IMR-90 (cell line): ENCODE results near the gene INMT. TPM values are rescaled to one million over a fixed set of nuclear protein-coding genes. Genes with fewer than 3 reads are reported as not detected.

ENCODE experiments used
- ATAC-seq: fragments of 200-7000 bp; cut with Tn5 transposase; 2 replicates; pipeline ENCODE4 v1.9.1; 2020; ENCODE audit warnings: low read depth, mild to moderate bottlenecking, moderate library complexity
- BruUV-seq: library from RNA; stranded (reverse); fragments of 400-500 nt; replicated peaks from 2 replicates; lab custom pipeline; 2021; lab: Mats Ljungman, UMichigan
- CTCF ChIA-PET: fragments of 300-600 bp; formaldehyde crosslinking; extraction: SDS; loops from one replicate; lab custom pipeline; 2021; ENCODE audit warnings: antibody characterized with exemption; lab: Yijun Ruan, JAX
- POLR2A ChIA-PET: fragments of 300-600 bp; sonication (Branson Sonifier 250); formaldehyde crosslinking; loops from one replicate; lab custom pipeline; 2022; ENCODE audit warnings: antibody characterized with exemption; ENCODE audit not compliant: unreplicated experiment; lab: Charles Lee
- DNase-seq: peaks from one replicate; pipeline ENCODE4 v3.0.0; 2013
- H2AFZ ChIP-seq: replicated peaks from 2 replicates; pipeline ENCODE3; 2013; ENCODE audit warnings: low read length, mild to moderate bottlenecking; ENCODE audit not compliant: poor library complexity
- H2AK5ac ChIP-seq: 2 replicates; pipeline ENCODE4 v1.6.1; 2013; ENCODE audit warnings: low read depth, low read length, inconsistent platforms
- H2AK9ac ChIP-seq: replicated peaks from 2 replicates; pipeline ENCODE3; 2013; ENCODE audit warnings: mild to moderate bottlenecking, low read depth, low read length, moderate library complexity; ENCODE audit not compliant: poor library complexity
- H2BK120ac ChIP-seq: 2 replicates; pipeline ENCODE4 v1.6.1; 2013; ENCODE audit warnings: low read depth, low read length, inconsistent platforms
- H2BK15ac ChIP-seq: 3 replicates; pipeline ENCODE4 v1.6.1; 2013; ENCODE audit warnings: low read depth, low read length, inconsistent platforms
- H2BK20ac ChIP-seq: 2 replicates; pipeline ENCODE4 v1.6.1; 2013; ENCODE audit warnings: low read depth, mild to moderate bottlenecking, inconsistent platforms, low read length, moderate library complexity
- H2BK5ac ChIP-seq: 2 replicates; pipeline ENCODE4 v1.6.1; 2013; ENCODE audit warnings: mild to moderate bottlenecking, low read depth, low read length, inconsistent platforms; ENCODE audit not compliant: poor library complexity, severe bottlenecking
- H3K14ac ChIP-seq: replicated peaks from 2 replicates; pipeline ENCODE4 v1.6.1; 2013; ENCODE audit warnings: low read depth, low read length, inconsistent platforms
- H3K18ac ChIP-seq: 2 replicates; pipeline ENCODE4 v1.6.1; 2013; ENCODE audit warnings: low read depth, low read length, control low read depth
- H3K23ac ChIP-seq: 2 replicates; pipeline ENCODE4 v1.6.1; 2013; ENCODE audit warnings: low read depth, low read length, inconsistent platforms
- H3K27ac ChIP-seq: 2 replicates; pipeline ENCODE4 v1.5.1; 2013; ENCODE audit warnings: mild to moderate bottlenecking, control low read depth, low read length; ENCODE audit not compliant: insufficient read depth
- H3K27me3 ChIP-seq: 2 replicates; pipeline ENCODE4 v1.6.1; 2013; ENCODE audit warnings: low read length; ENCODE audit not compliant: control insufficient read depth, insufficient read depth
- H3K36me3 ChIP-seq: 2 replicates; pipeline ENCODE4 v1.6.1; 2013; ENCODE audit warnings: low read length, mixed read lengths; ENCODE audit not compliant: control insufficient read depth, insufficient read depth
- H3K4ac ChIP-seq: 2 replicates; pipeline ENCODE4 v1.6.1; 2013; ENCODE audit warnings: low read depth, low read length, inconsistent platforms
- H3K4me1 ChIP-seq: 2 replicates; pipeline ENCODE4 v1.6.1; 2013; ENCODE audit warnings: low read length, mixed read lengths; ENCODE audit not compliant: control insufficient read depth, insufficient read depth
- H3K4me2 ChIP-seq: 2 replicates; pipeline ENCODE4 v1.6.1; 2013; ENCODE audit warnings: low read depth, mild to moderate bottlenecking, control low read depth, low read length, moderate library complexity
- H3K4me3 ChIP-seq: 2 replicates; pipeline ENCODE4 v1.5.1; 2013; ENCODE audit warnings: low read depth, mild to moderate bottlenecking, control low read depth, low read length, moderate library complexity; ENCODE audit not compliant: insufficient read depth
- H3K56ac ChIP-seq: 2 replicates; pipeline ENCODE4 v1.6.1; 2013; ENCODE audit warnings: low read length, inconsistent platforms; ENCODE audit not compliant: insufficient read depth; ENCODE audit errors: extremely low read depth
- H3K79me1 ChIP-seq, 2 experiments: 2 replicates each; pipeline ENCODE4 v1.6.1; 2013; ENCODE audit warnings: low read length in 2 of 2, inconsistent platforms in 1 of 2, low read depth in 1 of 2
- H3K9ac ChIP-seq: 2 replicates; pipeline ENCODE4 v1.6.1; 2013; ENCODE audit warnings: low read depth, low read length, control low read depth
- H3K9me1 ChIP-seq: 2 replicates; pipeline ENCODE4 v1.6.1; 2013; ENCODE audit warnings: low read length, inconsistent platforms; ENCODE audit not compliant: insufficient read depth
- H3K9me3 ChIP-seq: 2 replicates; pipeline ENCODE4 v1.6.1; 2013; ENCODE audit warnings: low read length; ENCODE audit not compliant: control insufficient read depth, insufficient read depth
- H4K20me1 ChIP-seq: 2 replicates; pipeline ENCODE4 v1.6.1; 2013; ENCODE audit warnings: low read length, inconsistent platforms; ENCODE audit not compliant: insufficient read depth
- H4K5ac ChIP-seq: 2 replicates; pipeline ENCODE4 v1.6.1; 2013; ENCODE audit warnings: mild to moderate bottlenecking, low read depth, low read length, control low read depth
- H4K8ac ChIP-seq, 2 experiments: 2 replicates each; pipeline ENCODE4 v1.6.1; 2013; ENCODE audit warnings: low read depth in 2 of 2, low read length in 2 of 2, control low read depth in 1 of 2, inconsistent platforms in 1 of 2
- H4K91ac ChIP-seq: 2 replicates; pipeline ENCODE4 v1.6.1; 2013; ENCODE audit warnings: low read depth, low read length, inconsistent platforms; ENCODE audit not compliant: insufficient read depth
- BHLHE40 ChIP-seq: fragments of 150-350 bp; IDR thresholded peaks from 2 replicates; pipeline ENCODE4 v1.6.1; 2016; ENCODE audit warnings: mild to moderate bottlenecking, low read depth, low read length
- CEBPB ChIP-seq: IDR thresholded peaks from 2 replicates; pipeline ENCODE4 v1.6.1; 2012; ENCODE audit warnings: low read depth, low read length, improper control_type of control experiment
- CHD1 ChIP-seq: IDR thresholded peaks from 2 replicates; pipeline ENCODE4 v1.6.1; 2012; ENCODE audit warnings: low read depth, low read length, improper control_type of control experiment
- FOS ChIP-seq: fragments of 150-350 bp; IDR thresholded peaks from 2 replicates; pipeline ENCODE4 v1.6.1; 2016; ENCODE audit warnings: low read depth, low read length
- MAFK ChIP-seq: IDR thresholded peaks from 2 replicates; pipeline ENCODE4 v1.6.1; 2012; ENCODE audit warnings: low read depth, low read length, improper control_type of control experiment
- MAZ ChIP-seq: IDR thresholded peaks from 2 replicates; pipeline ENCODE4 v1.6.1; 2012; ENCODE audit warnings: low read depth, mild to moderate bottlenecking, low read length, improper control_type of control experiment, moderate library complexity, borderline replicate concordance
- MXI1 ChIP-seq: IDR thresholded peaks from 2 replicates; pipeline ENCODE4 v1.6.1; 2012; ENCODE audit warnings: low read depth, mild to moderate bottlenecking, low read length, moderate library complexity, borderline replicate concordance
- NFE2L2 ChIP-seq: fragments of 150-350 bp; IDR thresholded peaks from 2 replicates; pipeline ENCODE4 v1.6.1; 2016; ENCODE audit warnings: low read depth, mild to moderate bottlenecking, low read length
- POLR2A ChIP-seq: IDR thresholded peaks from 2 replicates; pipeline ENCODE4 v1.6.1; 2012; ENCODE audit warnings: mild to moderate bottlenecking, low read depth, low read length
- RAD21 ChIP-seq: IDR thresholded peaks from 2 replicates; pipeline ENCODE4 v1.6.1; 2012; ENCODE audit warnings: low read length, improper control_type of control experiment
- RCOR1 ChIP-seq: IDR thresholded peaks from 2 replicates; pipeline ENCODE4 v1.6.1; 2012; ENCODE audit warnings: mild to moderate bottlenecking, low read length, improper control_type of control experiment; ENCODE audit not compliant: insufficient replicate concordance
- RFX5 ChIP-seq: IDR thresholded peaks from 2 replicates; pipeline ENCODE4 v1.8.0; 2012; ENCODE audit warnings: low read depth, mild to moderate bottlenecking, low read length, moderate library complexity
- WGBS, 2 experiments: methylation state at CpG; one replicate each; pipeline versions ENCODE4 v1.1.5 to v1.1.7; 2013; ENCODE audit warnings: missing lambda C conversion rate in 2 of 2; ENCODE audit not compliant: insufficient read length in 1 of 2; ENCODE audit errors: extremely low coverage in 2 of 2; 5-methylcytosine and 5-hydroxymethylcytosine counted together
- dilution Hi-C: fragments of 300-500 bp; cut with HindIII; formaldehyde crosslinking; loops from one replicate; pipeline ENCODE4 v1.14.3; 2018; ENCODE audit warnings: low sequenced_read_pairs; ENCODE audit not compliant: unreplicated experiment
- in situ Hi-C: fragments of 300-500 bp; cut with MboI; formaldehyde crosslinking; loops from 3 replicates; pipeline ENCODE4 v1.14.3; 2019; ENCODE audit warnings: low sequenced_read_pairs, inconsistent platforms, mixed read lengths
- intact Hi-C: fragments of 100-400 bp; cut with micrococcal nuclease; formaldehyde crosslinking; loops from 2 replicates; pipeline ENCODE4 v1.10.0; 2022
- polyA plus RNA-seq, 3 experiments: library from polyadenylated mRNA; depleted of rRNA; stranded (reverse); fragments of >200 nt; gene quantifications; 2 replicates each; pipeline ENCODE4 v1.2.3, GENCODE V29; 2012; ENCODE audit warnings: low replicate concordance in 1 of 3
- total RNA-seq: library from RNA; depleted of rRNA; stranded (reverse); fragments of >200 nt; gene quantifications from 2 replicates; pipeline ENCODE4 v1.2.3, GENCODE V29; 2012
- TF ChIP-seq, protein P1 (sequence below): fragments of 150-350 bp; IDR thresholded peaks from 2 replicates; pipeline ENCODE4 v1.6.1; 2016; ENCODE audit warnings: low read depth, mild to moderate bottlenecking, low read length, moderate library complexity, borderline replicate concordance
- TF ChIP-seq, protein P2 (sequence below): conservative IDR thresholded peaks from 2 replicates; pipeline ENCODE4 v1.5.1; 2012; ENCODE audit warnings: mild to moderate bottlenecking, low read depth, low read length, improper control_type of control experiment

INMT gene
- total and polyA plus RNA-seq, 2 of the 4 experiments (the other 2 are of a cell fraction): 0.39 to 2.2 TPM

DNA sequence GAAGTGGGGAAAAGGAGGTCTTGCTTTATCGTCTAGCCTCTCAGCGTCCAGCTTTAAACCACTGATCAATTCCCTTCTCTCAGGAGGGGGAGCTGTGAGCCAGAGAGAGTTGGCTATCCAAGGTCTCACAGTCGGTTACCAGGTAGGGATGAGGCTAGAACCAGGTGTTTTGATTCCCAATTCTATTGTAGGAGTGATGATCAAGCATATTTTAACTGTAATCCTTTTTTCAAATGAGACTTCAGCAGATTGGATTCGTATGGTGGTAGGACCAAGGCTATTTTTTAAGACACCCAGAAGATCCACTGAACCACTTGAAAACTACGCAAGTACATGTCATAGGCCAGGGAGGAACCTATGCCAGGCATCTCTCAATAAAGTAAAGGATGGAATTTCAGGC, 27.6 kb downstream of the INMT start:
- no peaks in the 10 kb centered on the region for H3K9me3 ChIP-seq
- no peak overlapping the region for H3K56ac ChIP-seq
- no peak overlapping the region for H3K14ac ChIP-seq
- ChIA-PET CTCF (no interaction called here), POLR2A (no interaction called here)
- no peak overlapping the region for H3K23ac ChIP-seq
- no peak overlapping the region for H3K9ac ChIP-seq
- H3K9me1 ChIP-seq: peaks cover 3% of the 10 kb centered on the region; the same call in 1 of the 2 replicates
- H3K4me3 ChIP-seq: no peak overlapping the region
- no peak overlapping the region for H4K8ac ChIP-seq
- H3K79me1 ChIP-seq: peaks cover 4 to 11% of the 10 kb centered on the region in 2 experiments; a peak in 2 of 4 replicates
- H3K4me1 ChIP-seq: peaks cover 5% of the 10 kb centered on the region
- H3K27me3 ChIP-seq: no peaks in the 10 kb centered on the region
- no peak overlapping the region for H2BK5ac ChIP-seq
- DNase-seq (no peak), ATAC-seq (no peak)
- no peak overlapping the region for H3K4me2 ChIP-seq
- no peak overlapping the region for H2BK20ac ChIP-seq
- H4K20me1 ChIP-seq: no peaks in the 10 kb centered on the region
- no TSS peak for BruUV-seq
- H2BK15ac ChIP-seq: no peak overlapping the region
- no CpG with 5 or more reads among the region's 5 CpGs for WGBS, 2 experiments
- H2BK120ac ChIP-seq: no peak overlapping the region
- H3K27ac ChIP-seq: no peak overlapping the region
- H3K36me3 ChIP-seq: peaks cover 10% of the 10 kb centered on the region
- H3K18ac ChIP-seq: no peak overlapping the region
- H3K4ac ChIP-seq: no peak overlapping the region
- no peak for TF ChIP-seq RFX5
- TF ChIP-seq POLR2A: no peak
- TF ChIP-seq FOS: no peak
- no peak for TF ChIP-seq MAZ
- no peak for TF ChIP-seq NFE2L2
- TF ChIP-seq RCOR1: no peak
- TF ChIP-seq RAD21: no peak
- TF ChIP-seq, protein P1, sequence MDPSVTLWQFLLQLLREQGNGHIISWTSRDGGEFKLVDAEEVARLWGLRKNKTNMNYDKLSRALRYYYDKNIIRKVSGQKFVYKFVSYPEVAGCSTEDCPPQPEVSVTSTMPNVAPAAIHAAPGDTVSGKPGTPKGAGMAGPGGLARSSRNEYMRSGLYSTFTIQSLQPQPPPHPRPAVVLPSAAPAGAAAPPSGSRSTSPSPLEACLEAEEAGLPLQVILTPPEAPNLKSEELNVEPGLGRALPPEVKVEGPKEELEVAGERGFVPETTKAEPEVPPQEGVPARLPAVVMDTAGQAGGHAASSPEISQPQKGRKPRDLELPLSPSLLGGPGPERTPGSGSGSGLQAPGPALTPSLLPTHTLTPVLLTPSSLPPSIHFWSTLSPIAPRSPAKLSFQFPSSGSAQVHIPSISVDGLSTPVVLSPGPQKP: no peak
- no peak for TF ChIP-seq MXI1
- no peak for TF ChIP-seq BHLHE40
- no peak for TF ChIP-seq CEBPB
- TF ChIP-seq, protein P2, sequence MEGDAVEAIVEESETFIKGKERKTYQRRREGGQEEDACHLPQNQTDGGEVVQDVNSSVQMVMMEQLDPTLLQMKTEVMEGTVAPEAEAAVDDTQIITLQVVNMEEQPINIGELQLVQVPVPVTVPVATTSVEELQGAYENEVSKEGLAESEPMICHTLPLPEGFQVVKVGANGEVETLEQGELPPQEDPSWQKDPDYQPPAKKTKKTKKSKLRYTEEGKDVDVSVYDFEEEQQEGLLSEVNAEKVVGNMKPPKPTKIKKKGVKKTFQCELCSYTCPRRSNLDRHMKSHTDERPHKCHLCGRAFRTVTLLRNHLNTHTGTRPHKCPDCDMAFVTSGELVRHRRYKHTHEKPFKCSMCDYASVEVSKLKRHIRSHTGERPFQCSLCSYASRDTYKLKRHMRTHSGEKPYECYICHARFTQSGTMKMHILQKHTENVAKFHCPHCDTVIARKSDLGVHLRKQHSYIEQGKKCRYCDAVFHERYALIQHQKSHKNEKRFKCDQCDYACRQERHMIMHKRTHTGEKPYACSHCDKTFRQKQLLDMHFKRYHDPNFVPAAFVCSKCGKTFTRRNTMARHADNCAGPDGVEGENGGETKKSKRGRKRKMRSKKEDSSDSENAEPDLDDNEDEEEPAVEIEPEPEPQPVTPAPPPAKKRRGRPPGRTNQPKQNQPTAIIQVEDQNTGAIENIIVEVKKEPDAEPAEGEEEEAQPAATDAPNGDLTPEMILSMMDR: no peak
- no peak for TF ChIP-seq MAFK
- no peak for TF ChIP-seq CHD1
- intact Hi-C loops (no loop called here), in situ Hi-C loops (no loop called here), dilution Hi-C loops (no loop called here)
- no peak overlapping the region for H2AK9ac ChIP-seq
- no peak overlapping the region for H4K91ac ChIP-seq
- no peak overlapping the region for H2AFZ ChIP-seq
- H4K5ac ChIP-seq: no peak overlapping the region
- H2AK5ac ChIP-seq: no peak overlapping the region
